GM21723 (cell line): Measurements from ENCODE around the gene UBE2J2.

ENCODE experiments used
- ATAC-seq: cut with Tn5 transposase; IDR thresholded peaks from one replicate; pipeline ENCODE4 v1.9.1; 2021; ENCODE audit warnings: mild to moderate bottlenecking, moderate library complexity; ENCODE audit not compliant: unreplicated experiment

Gene UBE2J2

GRCh38 chr1:1296070-1297061, 22.7 kb upstream of the UBE2J2 start:
- no peak for ATAC-seq

GRCh38 chr1:1295154-1295923, 21.7 kb upstream of the UBE2J2 start:
- ATAC-seq: no peak

GRCh38 chr1:1294250-1294890, 20.7 kb upstream of the UBE2J2 start:
- ATAC-seq: no peak

- ATAC-seq: no peak
Observed at GRCh38 chr1:1293263-1294249, 19.9 kb upstream of the UBE2J2 start.

GRCh38 chr1:1292851-1293250, 19.2 kb upstream of the UBE2J2 start:
- ATAC-seq: no peak

GRCh38 chr1:1292442-1292779, 18.8 kb upstream of the UBE2J2 start:
- ATAC-seq: no peak

GRCh38 chr1:1291548-1292441, 18.1 kb upstream of the UBE2J2 start:
- no peak for ATAC-seq

GRCh38 chr1:1291023-1291528, 17.4 kb upstream of the UBE2J2 start:
- no peak for ATAC-seq

- no peak for ATAC-seq
Observed at GRCh38 chr1:1290238-1290731, 16.6 kb upstream of the UBE2J2 start.

GRCh38 chr1:1287288-1288110, 13.8 kb upstream of the UBE2J2 start:
- ATAC-seq: no peak

GRCh38 chr1:1286313-1287261, 12.9 kb upstream of the UBE2J2 start:
- ATAC-seq: no peak

GRCh38 chr1:1285611-1286311, 12.1 kb upstream of the UBE2J2 start:
- no peak for ATAC-seq

- ATAC-seq: no peak
Observed at GRCh38 chr1:1285102-1285571, 11.5 kb upstream of the UBE2J2 start.

- no peak for ATAC-seq
Observed at GRCh38 chr1:1284221-1285101, 10.8 kb upstream of the UBE2J2 start.

GRCh38 chr1:1283821-1284220, 10.2 kb upstream of the UBE2J2 start:
- no peak for ATAC-seq
